SK-N-SH treated with all-trans-retinoic acid at 6 μM for 48 hours (cell line): ENCODE results near the gene H2AZ1.

Experiments used
- ATAC-seq: fragments of 200-7000 bp; cut with Tn5 transposase; 3 replicates; pipeline ENCODE4 v1.9.1; 2020; ENCODE audit warnings: mild to moderate bottlenecking, moderate library complexity
- ARNTL ChIP-seq: fragments of 450-650 bp; formaldehyde crosslinking; IDR thresholded peaks from 2 replicates; pipeline ENCODE4 v1.5.0; 2020; ENCODE audit warnings: low read depth, mild to moderate bottlenecking, moderate library complexity, borderline replicate concordance
- BACH2 ChIP-seq: fragments of 250-450 bp; sonication (Bioruptor Pico); IDR thresholded peaks from 2 replicates; pipeline ENCODE4 v1.9.0; 2021; ENCODE audit warnings: mild to moderate bottlenecking, borderline replicate concordance
- ESRRG ChIP-seq: fragments of 250-450 bp; sonication (Bioruptor Pico); IDR thresholded peaks from 2 replicates; pipeline ENCODE4 v1.6.1; 2021; ENCODE audit warnings: mild to moderate bottlenecking
- GLIS3 ChIP-seq: fragments of 250-450 bp; sonication (Bioruptor Pico); IDR thresholded peaks from 2 replicates; pipeline ENCODE4 v1.5.0; 2020; ENCODE audit warnings: mild to moderate bottlenecking, moderate library complexity
- ISL1 ChIP-seq: fragments of 250-450 bp; sonication (Bioruptor Pico); IDR thresholded peaks from 2 replicates; pipeline ENCODE4 v2.1.2; 2022; ENCODE audit warnings: mild to moderate bottlenecking, moderate library complexity
- OSR1 ChIP-seq: fragments of 250-450 bp; sonication (Bioruptor Pico); IDR thresholded peaks from 2 replicates; pipeline ENCODE4 v1.8.0; 2022; ENCODE audit warnings: moderate library complexity, mild to moderate bottlenecking, inconsistent platforms
- PATZ1 ChIP-seq: fragments of 250-450 bp; sonication (Bioruptor Pico); IDR thresholded peaks from 2 replicates; pipeline ENCODE4 v1.8.0; 2020; ENCODE audit warnings: mild to moderate bottlenecking, moderate library complexity, borderline replicate concordance
- POU6F1 ChIP-seq: fragments of 250-450 bp; sonication (Bioruptor Pico); IDR thresholded peaks from 2 replicates; pipeline ENCODE4 v1.8.0; 2021; ENCODE audit warnings: low read depth, mild to moderate bottlenecking, moderate library complexity, borderline replicate concordance
- RARB ChIP-seq: fragments of 250-450 bp; sonication (Bioruptor Pico); IDR thresholded peaks from 2 replicates; pipeline ENCODE4 v1.8.0; 2021; ENCODE audit warnings: mild to moderate bottlenecking, moderate library complexity
- TCF4 ChIP-seq: fragments of 250-450 bp; sonication (Bioruptor Pico); IDR thresholded peaks from 2 replicates; pipeline ENCODE4 v1.8.0; 2021; ENCODE audit warnings: mild to moderate bottlenecking, moderate library complexity, borderline replicate concordance
- TOX ChIP-seq: fragments of 250-450 bp; sonication (Bioruptor Pico); IDR thresholded peaks from 2 replicates; pipeline ENCODE4 v1.8.0; 2021; ENCODE audit warnings: mild to moderate bottlenecking, moderate library complexity, borderline replicate concordance
- ZFP3 ChIP-seq: fragments of 250-450 bp; sonication (Bioruptor Pico); IDR thresholded peaks from 2 replicates; pipeline ENCODE4 v1.5.0; 2020; ENCODE audit warnings: mild to moderate bottlenecking, moderate library complexity
- ZFP30 ChIP-seq: fragments of 450-650 bp; formaldehyde crosslinking; IDR thresholded peaks from 2 replicates; pipeline ENCODE4 v1.5.0; 2022; ENCODE audit warnings: mild to moderate bottlenecking, moderate library complexity
- ZNF70 ChIP-seq: fragments of 450-650 bp; formaldehyde crosslinking; IDR thresholded peaks from 2 replicates; pipeline ENCODE4 v1.5.0; 2020; ENCODE audit warnings: mild to moderate bottlenecking, moderate library complexity
- ZNF8 ChIP-seq: fragments of 450-650 bp; formaldehyde crosslinking; IDR thresholded peaks from 2 replicates; pipeline ENCODE4 v1.5.0; 2020; ENCODE audit warnings: mild to moderate bottlenecking, moderate library complexity
- TF ChIP-seq, protein P1 (sequence below): fragments of 250-450 bp; sonication (Bioruptor Pico); IDR thresholded peaks from 2 replicates; pipeline ENCODE4 v1.5.1; 2021; ENCODE audit warnings: mild to moderate bottlenecking, moderate library complexity
- TF ChIP-seq, protein P2 (sequence below): fragments of 250-450 bp; sonication (Bioruptor Pico); IDR thresholded peaks from 2 replicates; pipeline ENCODE4 v1.5.0; 2020; ENCODE audit warnings: mild to moderate bottlenecking, moderate library complexity
- TF ChIP-seq, protein P3 (sequence below): fragments of 250-450 bp; sonication (Bioruptor Pico); IDR thresholded peaks from 2 replicates; pipeline ENCODE4 v1.5.1; 2020; ENCODE audit warnings: low read depth, mild to moderate bottlenecking, moderate library complexity

The H2AZ1 gene

GRCh38 chr4:99949999-99950912 lies at the start of gene H2AZ1:
Gene H2AZ1 (minus strand): TSS chr4:99950275. CDS start chr4:99950170, 105 bp downstream.
- peak; percentile 84 for ATAC-seq
- TF ChIP-seq OSR1 (CRISPR knock-in tag) = no peak
- TF ChIP-seq GLIS3 (CRISPR knock-in tag) = no peak

DNA sequence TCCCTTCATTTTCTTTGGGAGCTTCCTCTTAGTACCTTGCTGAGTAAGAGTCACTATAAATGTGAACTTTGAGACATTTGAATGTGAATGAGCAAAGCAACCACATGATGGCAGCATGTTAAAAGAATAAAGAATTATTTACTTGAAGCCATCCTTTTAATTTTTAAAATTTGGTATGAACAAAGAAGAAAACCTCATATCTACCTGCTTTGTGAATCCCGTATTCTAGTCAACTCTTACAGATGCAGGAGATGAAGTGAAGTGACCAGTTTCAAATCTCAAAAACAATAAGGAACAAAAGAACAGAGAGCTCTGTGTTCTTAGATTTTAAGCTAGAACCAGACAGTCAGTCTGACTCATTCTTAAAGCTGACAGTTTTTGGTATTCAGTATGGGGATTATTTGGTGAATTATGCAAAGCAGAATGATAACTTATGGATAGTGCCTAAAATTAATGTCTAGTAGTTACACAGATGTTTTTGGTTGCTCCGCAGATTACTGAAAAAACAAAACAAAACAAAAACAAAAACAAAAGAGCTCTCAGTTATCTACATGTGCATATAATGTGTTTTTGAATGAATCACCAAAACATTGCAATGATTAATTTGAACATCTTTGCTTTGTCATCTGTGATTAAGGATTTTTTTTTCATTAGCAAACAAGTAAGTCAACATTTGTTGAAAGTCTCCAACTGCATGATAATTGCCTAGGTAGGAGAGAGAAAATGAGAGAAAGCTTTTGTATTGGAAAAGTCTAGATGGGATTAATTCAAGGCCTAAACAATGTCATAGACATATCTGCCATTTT lies 48.2 kb upstream of the H2AZ1 start:
- ATAC-seq = peak; percentile 89
- TF ChIP-seq ISL1 (peak; percentile 17; the same call in 1 of the 2 replicates), PATZ1 (no peak), ZFP30 (no peak)
- TF ChIP-seq, protein P1, sequence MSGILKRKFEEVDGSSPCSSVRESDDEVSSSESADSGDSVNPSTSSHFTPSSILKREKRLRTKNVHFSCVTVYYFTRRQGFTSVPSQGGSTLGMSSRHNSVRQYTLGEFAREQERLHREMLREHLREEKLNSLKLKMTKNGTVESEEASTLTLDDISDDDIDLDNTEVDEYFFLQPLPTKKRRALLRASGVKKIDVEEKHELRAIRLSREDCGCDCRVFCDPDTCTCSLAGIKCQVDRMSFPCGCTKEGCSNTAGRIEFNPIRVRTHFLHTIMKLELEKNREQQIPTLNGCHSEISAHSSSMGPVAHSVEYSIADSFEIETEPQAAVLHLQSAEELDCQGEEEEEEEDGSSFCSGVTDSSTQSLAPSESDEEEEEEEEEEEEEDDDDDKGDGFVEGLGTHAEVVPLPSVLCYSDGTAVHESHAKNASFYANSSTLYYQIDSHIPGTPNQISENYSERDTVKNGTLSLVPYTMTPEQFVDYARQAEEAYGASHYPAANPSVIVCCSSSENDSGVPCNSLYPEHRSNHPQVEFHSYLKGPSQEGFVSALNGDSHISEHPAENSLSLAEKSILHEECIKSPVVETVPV (CRISPR knock-in tag) = no peak

- ATAC-seq = no peak
- TF ChIP-seq ISL1 = no peak
- no peak for TF ChIP-seq RARB (CRISPR knock-in tag)
- TF ChIP-seq OSR1 (CRISPR knock-in tag) = no peak
- no peak for TF ChIP-seq ESRRG
- TF ChIP-seq GLIS3 (CRISPR knock-in tag) = no peak
- TF ChIP-seq TCF4 (CRISPR knock-in tag) = no peak
- TF ChIP-seq, protein P2, sequence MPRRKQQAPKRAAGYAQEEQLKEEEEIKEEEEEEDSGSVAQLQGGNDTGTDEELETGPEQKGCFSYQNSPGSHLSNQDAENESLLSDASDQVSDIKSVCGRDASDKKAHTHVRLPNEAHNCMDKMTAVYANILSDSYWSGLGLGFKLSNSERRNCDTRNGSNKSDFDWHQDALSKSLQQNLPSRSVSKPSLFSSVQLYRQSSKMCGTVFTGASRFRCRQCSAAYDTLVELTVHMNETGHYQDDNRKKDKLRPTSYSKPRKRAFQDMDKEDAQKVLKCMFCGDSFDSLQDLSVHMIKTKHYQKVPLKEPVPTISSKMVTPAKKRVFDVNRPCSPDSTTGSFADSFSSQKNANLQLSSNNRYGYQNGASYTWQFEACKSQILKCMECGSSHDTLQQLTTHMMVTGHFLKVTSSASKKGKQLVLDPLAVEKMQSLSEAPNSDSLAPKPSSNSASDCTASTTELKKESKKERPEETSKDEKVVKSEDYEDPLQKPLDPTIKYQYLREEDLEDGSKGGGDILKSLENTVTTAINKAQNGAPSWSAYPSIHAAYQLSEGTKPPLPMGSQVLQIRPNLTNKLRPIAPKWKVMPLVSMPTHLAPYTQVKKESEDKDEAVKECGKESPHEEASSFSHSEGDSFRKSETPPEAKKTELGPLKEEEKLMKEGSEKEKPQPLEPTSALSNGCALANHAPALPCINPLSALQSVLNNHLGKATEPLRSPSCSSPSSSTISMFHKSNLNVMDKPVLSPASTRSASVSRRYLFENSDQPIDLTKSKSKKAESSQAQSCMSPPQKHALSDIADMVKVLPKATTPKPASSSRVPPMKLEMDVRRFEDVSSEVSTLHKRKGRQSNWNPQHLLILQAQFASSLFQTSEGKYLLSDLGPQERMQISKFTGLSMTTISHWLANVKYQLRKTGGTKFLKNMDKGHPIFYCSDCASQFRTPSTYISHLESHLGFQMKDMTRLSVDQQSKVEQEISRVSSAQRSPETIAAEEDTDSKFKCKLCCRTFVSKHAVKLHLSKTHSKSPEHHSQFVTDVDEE (CRISPR knock-in tag) = no peak
- TF ChIP-seq ZNF70 = no peak
- no peak for TF ChIP-seq PATZ1
- TF ChIP-seq ZNF8 (CRISPR knock-in tag) = no peak
- TF ChIP-seq BACH2 (CRISPR knock-in tag) = no peak
- no peak for TF ChIP-seq TOX (CRISPR knock-in tag)
- no peak for TF ChIP-seq ZFP3
- TF ChIP-seq, protein P3, sequence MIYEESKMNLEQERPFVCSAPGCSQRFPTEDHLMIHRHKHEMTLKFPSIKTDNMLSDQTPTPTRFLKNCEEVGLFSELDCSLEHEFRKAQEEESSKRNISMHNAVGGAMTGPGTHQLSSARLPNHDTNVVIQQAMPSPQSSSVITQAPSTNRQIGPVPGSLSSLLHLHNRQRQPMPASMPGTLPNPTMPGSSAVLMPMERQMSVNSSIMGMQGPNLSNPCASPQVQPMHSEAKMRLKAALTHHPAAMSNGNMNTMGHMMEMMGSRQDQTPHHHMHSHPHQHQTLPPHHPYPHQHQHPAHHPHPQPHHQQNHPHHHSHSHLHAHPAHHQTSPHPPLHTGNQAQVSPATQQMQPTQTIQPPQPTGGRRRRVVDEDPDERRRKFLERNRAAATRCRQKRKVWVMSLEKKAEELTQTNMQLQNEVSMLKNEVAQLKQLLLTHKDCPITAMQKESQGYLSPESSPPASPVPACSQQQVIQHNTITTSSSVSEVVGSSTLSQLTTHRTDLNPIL (CRISPR knock-in tag) = no peak
Measured at GRCh38 chr4:99991741-99992140, 41.7 kb upstream of the H2AZ1 start.

DNA sequence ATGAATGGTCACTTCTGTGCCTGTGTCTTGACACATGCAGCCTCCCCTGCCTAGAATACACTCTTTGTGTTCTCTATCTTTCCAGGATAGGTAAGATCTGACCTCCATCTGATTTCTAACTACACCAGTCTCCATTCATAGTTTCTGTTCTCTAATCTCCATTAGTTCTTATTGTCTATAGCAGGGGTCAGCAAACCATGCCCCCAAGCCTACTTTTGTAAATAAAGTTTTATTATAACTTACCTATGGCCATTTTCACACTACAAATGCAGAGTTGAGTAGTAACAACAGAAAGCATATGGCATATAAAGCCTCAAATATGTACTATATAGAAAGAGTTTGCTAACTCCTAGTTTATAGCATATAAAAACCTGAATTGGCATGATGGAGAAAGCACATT lies 37.6 kb upstream of the H2AZ1 start:
- ATAC-seq = no peak
- no peak for TF ChIP-seq GLIS3 (CRISPR knock-in tag)
- TF ChIP-seq PATZ1 = no peak
- no peak for TF ChIP-seq ARNTL (CRISPR knock-in tag)
- no peak for TF ChIP-seq ISL1
- TF ChIP-seq POU6F1 (CRISPR knock-in tag) = no peak
- TF ChIP-seq ESRRG = no peak
- TF ChIP-seq TOX (CRISPR knock-in tag) = no peak
- no peak for TF ChIP-seq ZFP3
- TF ChIP-seq ZNF70 = no peak
- TF ChIP-seq, protein P3 (CRISPR knock-in tag) = no peak
